Measurements from ENCODE around the gene MACROH2A1.

The MACROH2A1 gene

DNA sequence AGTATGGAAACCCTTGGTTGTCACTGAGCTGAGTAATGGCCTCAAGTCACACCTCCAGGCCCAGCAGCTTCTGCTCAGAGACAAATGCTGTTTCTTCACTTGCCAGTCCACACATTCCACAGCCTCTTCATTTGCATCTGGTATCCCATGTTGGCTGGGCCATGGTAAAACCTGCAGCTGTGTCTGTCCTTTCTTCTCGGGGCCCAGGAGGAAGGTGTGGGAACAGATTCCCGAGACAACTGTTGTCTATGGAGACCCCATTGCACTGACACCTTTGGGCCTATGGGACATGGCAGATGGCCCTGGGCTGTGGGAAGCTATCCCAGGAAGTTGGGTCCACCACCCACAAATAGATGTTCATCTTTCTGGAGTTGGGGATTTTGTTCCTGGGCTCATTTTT is 85.1 kb downstream of the MACROH2A1 start:
- DNase-seq (ENCODE audit: low read depth) = no peak

GRCh38 chr5:135313405-135313804 is 85.6 kb downstream of the MACROH2A1 start:
- no peak for DNase-seq (ENCODE audit: low read depth)

DNA sequence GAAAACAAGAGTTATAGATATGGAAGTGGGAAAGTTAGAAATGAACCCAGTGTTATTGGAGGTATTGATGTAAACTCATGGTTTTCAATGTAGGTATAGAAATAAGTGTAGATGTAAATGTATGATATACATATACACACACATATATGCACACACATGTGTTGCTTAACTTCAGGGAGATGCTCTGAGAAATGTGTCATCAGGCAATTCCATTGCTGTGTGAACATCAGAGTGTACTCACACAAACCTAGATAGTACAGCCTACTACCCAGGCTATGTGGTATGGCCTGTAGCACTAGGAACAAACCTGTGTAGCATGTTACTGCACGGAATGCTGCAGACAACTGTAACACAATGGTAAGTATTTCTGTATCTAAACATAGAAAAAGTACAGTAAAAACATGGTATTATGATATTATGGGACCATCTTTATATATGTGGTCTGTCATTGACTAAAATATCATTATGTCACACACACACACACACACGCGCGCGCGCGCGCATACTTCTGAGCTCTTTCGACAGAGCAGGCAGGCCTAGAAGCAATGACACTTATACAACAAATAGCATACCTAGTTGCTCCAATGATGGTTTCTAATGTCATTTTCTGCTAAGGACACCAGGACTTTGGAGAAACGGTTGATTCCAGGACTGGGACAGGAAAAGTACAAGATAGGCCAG is 86.6 kb downstream of the MACROH2A1 start:
- DNase-seq (ENCODE audit: low read depth) = no peak

- no peak for DNase-seq (ENCODE audit: low read depth)
Observed at GRCh38 chr5:135310328-135310989, 88.6 kb downstream of the MACROH2A1 start.

DNA sequence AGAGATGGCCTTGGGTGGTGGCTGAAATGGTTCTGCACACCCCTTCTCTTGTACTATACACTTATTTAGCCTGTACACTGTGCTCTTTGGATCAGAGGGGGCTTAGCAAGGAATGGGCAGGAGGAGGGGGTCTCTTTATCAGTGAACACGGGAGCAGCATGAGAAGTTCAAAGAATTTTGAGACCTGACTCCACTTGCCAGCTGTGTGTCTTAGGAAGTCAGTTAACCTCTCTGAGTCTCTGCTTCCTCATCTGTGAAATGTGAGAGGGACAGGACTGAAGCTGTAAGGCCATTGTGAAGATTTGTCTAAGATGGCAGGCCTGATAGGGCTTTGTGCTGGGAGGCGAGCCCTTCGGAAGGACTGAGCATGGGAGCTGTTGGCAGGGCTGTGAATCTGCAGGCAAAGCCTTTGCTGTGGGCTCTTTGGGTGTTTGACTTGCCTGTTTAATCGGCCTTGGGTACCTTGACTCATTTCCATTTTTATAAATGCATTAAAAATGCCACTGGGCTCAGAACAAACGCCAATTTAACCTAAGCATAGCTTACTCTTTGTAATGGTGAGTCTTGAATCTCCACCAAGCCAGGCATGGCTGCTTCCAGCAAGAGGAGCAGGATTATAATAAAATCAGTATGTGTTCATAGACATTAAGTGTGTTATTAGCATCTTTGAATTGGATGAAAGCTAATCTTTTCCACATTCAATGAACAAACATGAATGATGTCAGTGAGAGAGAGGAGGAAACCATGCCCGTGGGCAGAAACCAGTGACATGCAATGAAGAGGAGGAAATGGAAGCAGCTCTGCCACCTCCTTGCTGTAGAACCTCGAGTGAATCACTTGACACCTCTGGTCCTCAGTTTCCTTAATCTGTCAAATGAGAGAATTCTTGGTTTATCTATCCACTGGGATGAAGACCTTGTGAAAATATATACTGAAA is 89.4 kb downstream of the MACROH2A1 start:
- no peak for DNase-seq (ENCODE audit: low read depth)

DNA sequence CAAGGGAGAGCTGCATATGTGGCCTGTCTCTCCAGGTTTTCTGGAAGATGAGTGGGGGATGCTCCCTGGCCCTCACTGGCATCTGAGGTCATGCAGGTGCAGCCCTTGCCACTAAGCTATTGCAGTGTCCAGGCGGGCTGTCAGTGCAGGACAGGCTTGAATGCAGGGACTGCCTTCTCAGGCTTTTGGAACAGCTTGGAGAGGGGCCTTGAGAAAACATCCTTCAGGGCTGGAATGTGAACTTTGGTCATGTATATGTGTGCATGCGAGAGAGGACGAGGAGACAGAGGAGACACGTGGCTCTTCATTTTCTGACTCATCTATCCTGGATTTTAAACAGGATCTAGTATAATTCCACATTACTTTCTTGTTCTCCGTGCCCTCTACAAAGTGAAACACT is 90.3 kb downstream of the MACROH2A1 start:
- DNase-seq (ENCODE audit: low read depth) = no peak

DNA sequence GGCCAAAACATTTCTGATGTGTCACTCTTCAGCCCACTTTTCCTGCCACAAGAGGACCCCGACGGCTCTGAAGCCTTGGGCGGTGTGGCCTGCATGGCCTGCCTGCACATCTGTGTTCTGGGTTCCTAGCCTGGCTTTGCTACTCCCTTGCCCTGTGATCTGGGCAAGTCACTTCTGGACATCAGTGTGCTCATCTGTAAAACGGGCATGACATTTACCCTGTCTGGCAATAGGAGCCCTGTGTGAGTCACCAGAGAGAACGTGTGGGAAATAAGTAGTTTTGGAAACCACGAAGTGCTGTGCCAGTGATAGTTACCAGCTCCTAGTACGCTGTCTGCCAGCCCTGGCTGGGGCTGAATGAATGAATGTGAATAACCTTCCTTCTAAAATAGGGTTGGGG is 90.8 kb downstream of the MACROH2A1 start:
- no peak for DNase-seq (ENCODE audit: low read depth)

- no peak for DNase-seq (ENCODE audit: low read depth)
Observed at GRCh38 chr5:135307143-135307903, 91.7 kb downstream of the MACROH2A1 start.

GRCh38 chr5:135306557-135306956 is 92.5 kb downstream of the MACROH2A1 start:
- no peak for DNase-seq (ENCODE audit: low read depth)

GRCh38 chr5:135304352-135305221 is 94.4 kb downstream of the MACROH2A1 start:
- no peak for DNase-seq (ENCODE audit: low read depth)

GRCh38 chr5:135303582-135304173 is 95.4 kb downstream of the MACROH2A1 start:
- DNase-seq (ENCODE audit: low read depth) = no peak

GRCh38 chr5:135296900-135297816 is 101.9 kb downstream of the MACROH2A1 start:
- no peak for DNase-seq (ENCODE audit: low read depth)

- no peak for DNase-seq (ENCODE audit: low read depth)
Observed at GRCh38 chr5:135295852-135296251, 103.2 kb downstream of the MACROH2A1 start.

DNA sequence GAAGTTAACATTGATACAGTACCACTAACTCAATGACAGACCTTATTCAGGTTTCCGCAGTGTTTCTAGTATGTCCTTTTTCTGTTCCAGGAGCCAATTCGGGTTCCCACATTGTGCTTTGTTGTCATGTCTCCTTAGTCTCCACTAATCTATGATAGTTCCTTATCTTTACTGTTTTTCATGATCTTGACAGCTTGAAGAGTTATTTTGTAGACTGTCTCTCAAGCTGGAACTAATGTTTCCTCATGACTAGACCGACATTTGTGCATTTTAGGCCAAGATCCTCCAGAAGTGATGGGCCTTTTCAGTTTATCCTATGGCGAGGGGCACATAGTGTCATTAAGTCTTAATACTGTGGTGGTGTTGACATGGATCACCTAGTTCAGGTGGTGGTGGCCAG is 104.2 kb downstream of the MACROH2A1 start:
- DNase-seq (ENCODE audit: low read depth) = no peak

GRCh38 chr5:135289651-135290050 is 109.4 kb downstream of the MACROH2A1 start:
- no peak for DNase-seq (ENCODE audit: low read depth)

DNA sequence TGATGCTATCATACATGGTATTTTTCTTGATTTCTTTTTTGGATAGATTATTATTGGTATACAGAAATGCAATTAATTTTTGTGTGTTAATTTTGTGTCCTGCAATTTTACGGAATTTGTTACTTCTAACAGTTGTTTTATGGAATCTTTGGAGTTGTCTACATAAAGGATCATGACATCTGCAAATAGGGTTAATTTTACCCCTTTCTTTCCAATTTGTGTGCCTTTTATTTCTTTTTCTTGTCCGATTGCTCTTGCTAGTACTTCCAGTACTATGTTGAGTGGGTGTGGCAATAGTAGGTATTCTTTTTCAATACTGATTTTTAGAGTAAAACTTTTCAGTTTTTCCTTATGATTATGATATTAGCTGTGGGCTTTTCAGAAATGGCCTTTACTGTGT is 111.5 kb downstream of the MACROH2A1 start:
- DNase-seq (ENCODE audit: low read depth) = no peak

All from activated T-cell treated with anti-CD3 and anti-CD28 coated beads for 1 hour (primary cell).